Measurements from ENCODE around the gene ZNF804B.

DNA sequence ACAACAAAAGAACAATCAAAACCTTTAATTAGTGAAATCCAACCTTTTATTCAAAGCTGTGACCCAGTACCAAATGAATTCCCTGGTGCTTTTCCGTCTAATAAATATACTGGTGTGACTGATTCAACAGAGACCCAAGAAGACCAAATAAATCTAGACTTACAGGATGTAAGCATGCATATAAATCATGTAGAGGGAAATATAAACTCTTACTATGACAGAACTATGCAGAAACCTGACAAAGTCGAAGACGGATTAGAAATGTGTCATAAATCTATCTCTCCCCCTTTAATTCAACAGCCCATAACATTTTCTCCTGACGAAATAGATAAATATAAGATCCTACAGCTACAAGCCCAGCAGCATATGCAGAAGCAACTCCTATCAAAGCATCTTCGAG is 576.6 kb downstream of the ZNF804B start:
- TF ChIP-seq, protein P1, sequence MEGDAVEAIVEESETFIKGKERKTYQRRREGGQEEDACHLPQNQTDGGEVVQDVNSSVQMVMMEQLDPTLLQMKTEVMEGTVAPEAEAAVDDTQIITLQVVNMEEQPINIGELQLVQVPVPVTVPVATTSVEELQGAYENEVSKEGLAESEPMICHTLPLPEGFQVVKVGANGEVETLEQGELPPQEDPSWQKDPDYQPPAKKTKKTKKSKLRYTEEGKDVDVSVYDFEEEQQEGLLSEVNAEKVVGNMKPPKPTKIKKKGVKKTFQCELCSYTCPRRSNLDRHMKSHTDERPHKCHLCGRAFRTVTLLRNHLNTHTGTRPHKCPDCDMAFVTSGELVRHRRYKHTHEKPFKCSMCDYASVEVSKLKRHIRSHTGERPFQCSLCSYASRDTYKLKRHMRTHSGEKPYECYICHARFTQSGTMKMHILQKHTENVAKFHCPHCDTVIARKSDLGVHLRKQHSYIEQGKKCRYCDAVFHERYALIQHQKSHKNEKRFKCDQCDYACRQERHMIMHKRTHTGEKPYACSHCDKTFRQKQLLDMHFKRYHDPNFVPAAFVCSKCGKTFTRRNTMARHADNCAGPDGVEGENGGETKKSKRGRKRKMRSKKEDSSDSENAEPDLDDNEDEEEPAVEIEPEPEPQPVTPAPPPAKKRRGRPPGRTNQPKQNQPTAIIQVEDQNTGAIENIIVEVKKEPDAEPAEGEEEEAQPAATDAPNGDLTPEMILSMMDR (conservative IDR thresholded peaks at IDR 0.05; ENCODE audit: low read depth, low read length) = no peak
- no peak for TF ChIP-seq EZH2 (IDR thresholded peaks at IDR 0.05; ENCODE audit: borderline replicate concordance, low read depth, low read length, poor library complexity, severe bottlenecking)
